Skeletal muscle cell (primary cell): ENCODE results near the gene SLC7A6OS.

Experiments used
- DNase-seq: peaks from one replicate; pipeline ENCODE4 v3.0.0-alpha.2; 2010; ENCODE audit warnings: low read depth
- H3K4me3 ChIP-seq: 2 replicates; pipeline ENCODE4 v1.5.1; 2011; ENCODE audit warnings: low read depth, mild to moderate bottlenecking, control low read depth, low read length, moderate library complexity

The SLC7A6OS gene

DNA sequence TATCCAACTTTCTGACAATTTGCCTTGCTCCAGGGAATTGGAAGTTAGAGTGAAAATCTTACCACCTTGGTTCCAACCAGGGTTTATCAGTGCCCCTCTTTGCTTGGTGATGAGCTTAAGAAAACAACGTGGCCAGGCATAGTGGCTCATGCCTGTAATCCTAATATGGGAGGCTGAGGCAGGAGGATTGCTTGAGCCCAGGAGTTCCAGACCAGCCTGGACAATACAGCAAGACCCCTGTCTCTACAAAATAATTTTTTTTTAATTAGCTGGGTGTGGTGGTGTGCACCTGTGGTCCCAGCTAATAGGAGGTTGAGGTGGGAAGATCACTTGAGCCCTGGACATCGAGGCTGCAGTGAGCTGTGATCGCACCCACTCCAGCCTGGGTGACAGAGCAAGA lies 25.1 kb downstream of the SLC7A6OS start:
- no peak for DNase-seq
- no peak overlapping the region for H3K4me3 ChIP-seq

DNA sequence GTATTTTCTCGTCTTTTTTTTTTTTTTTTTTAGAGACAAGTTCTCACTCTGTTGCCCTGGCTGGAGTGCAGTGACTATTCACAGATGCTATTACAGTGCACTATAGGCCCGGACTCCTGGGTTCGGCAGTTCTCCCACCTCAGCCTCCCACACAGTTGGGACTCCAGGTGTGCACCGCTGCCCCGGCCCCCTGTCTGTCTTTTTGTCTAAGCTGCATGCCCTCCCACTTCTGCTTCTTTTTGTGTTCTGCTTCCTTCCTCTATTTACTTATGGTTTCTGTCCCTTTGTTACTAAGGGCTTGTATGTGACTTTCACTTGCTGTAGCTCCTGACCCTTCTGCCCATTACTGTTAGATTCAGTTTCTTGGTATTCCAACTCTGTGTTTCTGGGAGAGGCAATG lies 25.9 kb downstream of the SLC7A6OS start:
- no peak overlapping the region for H3K4me3 ChIP-seq
- no peak for DNase-seq

DNA sequence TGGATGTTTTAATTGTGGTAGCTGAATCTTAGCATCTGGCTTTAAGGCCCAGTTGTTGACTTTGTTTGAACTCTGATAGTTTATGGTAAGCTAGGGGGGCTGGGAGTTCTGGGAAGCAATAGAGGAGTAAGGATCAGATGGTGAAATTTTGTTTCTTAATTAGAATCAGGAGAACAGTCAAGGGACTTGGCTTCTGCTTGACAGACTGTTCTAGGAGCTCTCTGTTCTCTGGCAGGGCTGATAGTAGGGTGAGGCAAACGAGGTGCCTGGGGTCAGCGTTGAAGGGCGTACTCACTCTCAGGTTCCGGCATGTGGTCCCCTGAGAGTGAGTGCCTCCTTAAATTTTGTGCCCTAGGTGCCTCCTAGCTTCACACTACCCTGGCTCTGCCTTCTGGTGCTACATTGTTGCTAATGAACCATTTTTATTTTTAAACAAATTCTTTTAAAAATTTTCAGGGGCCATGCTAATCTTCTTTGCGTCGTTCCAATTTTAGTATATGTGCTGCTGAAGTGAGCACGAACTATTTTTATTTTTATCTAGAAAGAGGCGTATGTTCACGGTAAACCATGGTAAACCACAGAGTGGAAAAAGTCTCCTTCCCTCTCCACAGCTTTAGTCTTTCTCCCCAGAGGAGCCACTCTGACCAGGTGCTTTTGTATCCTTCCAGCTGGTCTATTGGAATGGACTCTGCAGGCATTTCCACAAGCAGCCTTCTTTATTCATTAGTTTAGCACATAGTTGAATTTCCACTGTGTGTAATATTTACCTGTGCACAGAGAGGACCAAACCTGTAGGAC lies 26.7 kb downstream of the SLC7A6OS start:
- DNase-seq = no peak
- H3K4me3 ChIP-seq = no peak overlapping the region

DNA sequence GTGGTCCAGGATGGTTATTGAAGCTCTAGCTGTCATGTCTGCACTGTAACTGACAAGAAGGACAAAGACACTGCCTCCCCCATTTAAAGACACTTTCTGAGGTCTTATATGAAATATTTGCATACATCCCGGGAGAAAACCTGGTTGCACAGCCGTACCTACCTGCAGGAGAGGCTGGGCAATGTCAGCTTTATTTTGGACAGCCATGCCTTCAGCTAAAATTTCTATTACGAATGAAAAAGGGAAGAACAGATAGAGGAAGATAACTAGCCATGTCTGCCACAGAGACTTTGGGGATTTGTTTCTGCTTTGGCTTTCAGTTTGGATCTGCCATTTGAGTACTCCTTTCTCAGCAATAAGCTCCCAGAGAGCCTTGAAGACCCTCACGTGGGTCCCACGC lies 27.4 kb downstream of the SLC7A6OS start:
- no peak for DNase-seq
- no peak overlapping the region for H3K4me3 ChIP-seq

DNA sequence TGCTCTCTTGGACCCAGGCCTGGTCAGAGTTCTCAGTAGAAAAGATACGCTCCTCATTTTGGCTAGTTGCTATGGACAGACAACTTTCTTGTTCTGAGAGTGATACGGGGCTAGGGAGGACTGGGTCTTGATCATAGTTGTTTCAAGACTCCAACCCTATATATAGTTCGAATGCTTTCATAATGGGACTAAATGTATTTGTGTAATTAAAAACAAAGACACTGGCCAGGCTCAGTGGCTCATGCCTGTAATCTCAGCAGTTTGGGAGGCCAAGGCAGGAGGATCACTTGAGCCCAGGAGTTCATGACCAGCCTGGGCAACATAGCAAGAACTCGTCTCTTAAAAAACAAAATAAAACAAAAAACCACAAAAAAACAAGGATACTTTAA lies 28.7 kb downstream of the SLC7A6OS start:
- H3K4me3 ChIP-seq = no peak overlapping the region
- no peak for DNase-seq

DNA sequence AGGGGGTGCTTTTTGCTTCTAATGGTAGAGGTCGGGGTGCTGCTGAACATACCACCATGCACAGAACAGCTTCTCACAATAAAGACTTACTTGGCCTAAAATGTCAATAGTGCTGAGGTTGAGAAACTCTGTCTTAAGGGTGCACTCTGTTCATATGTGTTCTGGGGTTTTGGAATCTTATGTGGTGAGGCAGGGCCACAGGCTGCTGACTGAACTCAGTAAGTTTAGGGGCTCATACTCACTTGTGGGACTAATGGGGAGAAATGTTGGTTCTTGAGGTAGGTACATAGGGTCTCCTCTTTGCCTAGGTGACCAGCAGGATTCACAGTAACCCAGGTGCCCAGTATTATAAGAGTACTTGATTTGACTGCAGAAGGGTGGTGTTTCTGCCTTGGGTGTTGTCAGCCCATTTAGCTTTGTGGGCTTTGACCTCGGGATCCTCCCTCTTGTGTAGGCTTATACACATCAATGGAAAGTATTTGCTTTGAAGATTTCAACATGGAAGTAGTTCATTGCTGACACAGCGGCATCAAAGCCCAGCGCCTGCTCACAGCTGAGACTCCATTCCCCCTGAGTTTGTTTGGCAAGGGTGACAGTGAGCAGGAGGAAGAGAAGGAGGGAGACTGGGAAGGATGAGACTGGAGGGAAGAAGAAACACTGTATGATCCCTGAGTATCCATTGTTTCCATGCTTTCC lies 29.2 kb downstream of the SLC7A6OS start:
- H3K4me3 ChIP-seq = no peak overlapping the region
- no peak for DNase-seq

DNA sequence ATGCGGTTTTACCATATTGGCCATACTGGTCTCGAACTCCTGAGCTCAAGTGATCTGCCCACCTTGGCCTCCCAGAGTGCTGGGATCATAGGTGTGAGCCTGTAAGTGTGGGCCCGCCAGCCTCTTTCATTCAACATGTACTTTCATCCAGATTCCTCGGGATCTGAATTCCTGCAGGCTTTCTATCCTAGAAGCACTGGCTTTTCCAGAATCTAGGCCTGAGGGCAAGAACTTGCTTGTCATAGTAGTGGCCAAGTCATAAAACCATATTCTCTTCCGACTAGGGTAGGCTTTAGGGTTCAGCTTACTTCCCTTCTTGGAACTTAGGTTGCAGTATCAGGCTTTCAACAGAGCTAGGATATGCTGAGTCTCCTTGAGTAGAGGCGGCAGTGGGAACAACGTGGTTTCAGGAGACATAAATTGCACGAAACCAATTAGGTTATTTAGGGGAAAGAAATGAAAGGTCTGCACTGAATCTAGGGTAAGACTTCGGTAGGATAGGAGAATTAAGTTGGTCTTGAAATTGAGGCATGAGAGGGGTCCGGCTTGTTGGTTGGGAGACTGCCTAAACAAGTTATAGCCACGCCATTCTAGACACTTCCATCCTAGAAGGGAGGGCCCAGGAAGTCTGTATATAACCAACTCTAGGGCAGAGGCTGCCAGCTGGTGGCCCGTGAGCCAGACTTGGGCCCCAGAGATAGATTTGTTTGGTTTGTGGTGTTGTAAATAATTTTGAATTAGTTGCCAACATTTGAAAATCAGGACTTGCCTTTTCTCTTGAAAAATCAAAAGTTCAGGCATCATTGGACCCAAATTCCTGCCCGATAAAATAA lies 30.8 kb downstream of the SLC7A6OS start:
- H3K4me3 ChIP-seq = no peak overlapping the region
- DNase-seq = no peak

DNA sequence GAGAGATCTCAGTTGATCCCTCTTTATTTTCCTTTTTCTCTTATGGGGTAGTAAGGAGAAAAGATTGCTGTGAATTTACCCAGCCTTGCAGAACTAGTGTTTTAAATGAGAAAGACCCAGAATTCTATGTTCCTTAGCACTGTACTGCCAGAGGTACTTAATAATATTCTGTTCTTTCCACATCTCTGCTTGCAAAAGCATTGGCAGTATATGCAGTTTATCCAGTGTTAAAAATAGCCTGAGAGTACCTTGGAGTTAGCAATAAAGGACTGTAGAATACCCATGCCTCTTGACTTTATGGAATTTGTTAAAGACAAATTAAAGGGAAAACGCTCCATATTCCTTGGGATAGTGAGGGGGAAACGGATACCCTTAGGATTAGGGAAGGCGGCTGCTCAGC lies 34.5 kb downstream of the SLC7A6OS start:
- DNase-seq = no peak
- no peak overlapping the region for H3K4me3 ChIP-seq

DNA sequence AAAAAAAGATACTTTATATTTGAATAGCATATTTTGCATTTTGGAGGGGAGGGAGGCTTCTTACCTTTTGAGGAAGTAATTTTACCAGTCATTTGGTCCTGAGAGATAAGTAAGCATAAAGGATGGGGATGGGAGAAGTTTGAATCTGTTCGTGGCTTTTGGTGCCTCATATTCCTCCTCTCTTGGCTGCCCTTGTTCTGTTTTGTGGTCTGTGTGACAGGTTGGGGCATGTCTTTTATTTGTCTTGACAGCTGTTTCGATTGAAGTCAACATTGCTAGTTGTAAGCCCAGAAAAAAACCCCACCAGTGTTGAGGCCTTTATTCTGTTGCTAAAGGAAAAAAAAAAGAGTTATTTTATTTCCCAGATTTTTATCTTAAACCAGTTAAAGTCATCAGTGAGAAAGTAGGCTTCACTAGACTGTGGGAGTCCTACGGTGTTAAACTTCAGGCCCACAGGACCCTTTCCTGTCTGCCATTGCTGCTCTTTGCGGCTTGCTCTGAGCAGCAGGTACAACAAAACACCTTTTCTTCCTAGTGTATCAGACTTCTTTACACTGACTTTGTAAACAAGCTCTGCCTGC lies 35.0 kb downstream of the SLC7A6OS start:
- DNase-seq = no peak

DNA sequence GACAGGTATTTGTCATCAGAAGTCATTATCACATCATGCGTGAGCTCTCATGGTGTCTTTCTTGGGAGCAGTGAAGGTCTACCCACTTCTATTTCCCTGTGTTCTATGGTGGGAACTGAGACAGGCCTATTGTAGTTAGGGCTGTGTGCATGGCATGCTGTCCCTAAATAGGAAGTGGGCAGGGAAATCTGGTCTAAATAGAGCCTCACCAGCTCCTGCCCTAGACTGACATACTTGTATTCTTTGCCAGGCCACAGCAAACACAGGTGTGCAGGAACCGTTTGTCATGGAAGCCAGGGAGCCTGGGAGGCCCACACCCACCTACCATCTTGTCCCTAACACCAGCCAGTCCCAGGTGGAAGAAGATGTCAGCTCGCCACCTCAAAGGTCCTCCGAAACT lies 36.3 kb downstream of the SLC7A6OS start:
- no peak for DNase-seq
- H3K4me3 ChIP-seq = no peak overlapping the region

More for the DNA sequence above, 35.0 kb downstream of the SLC7A6OS start:
- H3K4me3 ChIP-seq = no peak overlapping the region

DNA sequence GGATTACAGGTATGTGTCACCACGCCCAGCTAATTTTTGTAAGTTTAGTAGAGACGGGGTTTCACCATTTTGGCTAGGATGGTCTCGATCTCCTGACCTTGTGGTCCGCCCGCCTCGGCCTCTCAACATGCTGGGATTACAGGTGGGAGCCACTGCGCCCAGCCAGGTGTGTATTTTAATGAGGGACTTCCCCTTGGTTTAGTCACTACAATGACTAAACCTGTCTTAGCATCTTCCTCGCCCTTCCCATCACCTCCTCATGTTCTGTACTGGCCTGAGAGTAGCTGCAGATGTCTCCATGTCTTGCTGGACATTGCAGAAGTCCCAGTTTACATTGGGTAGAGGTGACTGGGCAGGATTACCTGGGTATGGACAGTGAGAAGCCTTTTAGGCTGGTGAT lies 36.9 kb downstream of the SLC7A6OS start:
- no peak for DNase-seq
- no peak overlapping the region for H3K4me3 ChIP-seq

DNA sequence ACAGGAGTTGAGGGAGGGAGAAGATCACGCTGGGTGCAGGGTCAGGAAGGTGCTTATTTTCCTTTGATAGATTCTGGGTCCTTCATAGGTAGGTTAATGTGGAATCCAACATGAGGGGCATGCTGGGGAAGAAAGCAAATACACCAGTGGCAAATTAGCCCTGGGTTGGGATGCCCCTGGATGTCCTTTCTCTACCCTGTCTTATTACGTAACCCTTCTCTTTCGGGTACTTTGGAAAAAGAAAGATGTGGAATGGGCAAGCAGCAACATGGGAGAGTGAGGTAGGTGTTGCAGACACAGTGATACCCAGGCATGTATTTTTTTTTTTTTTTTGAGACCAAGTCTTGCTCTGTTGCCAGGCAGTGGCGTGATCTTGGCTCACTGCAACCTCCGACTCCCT lies 37.3 kb downstream of the SLC7A6OS start:
- DNase-seq = no peak
- H3K4me3 ChIP-seq = no peak overlapping the region

DNA sequence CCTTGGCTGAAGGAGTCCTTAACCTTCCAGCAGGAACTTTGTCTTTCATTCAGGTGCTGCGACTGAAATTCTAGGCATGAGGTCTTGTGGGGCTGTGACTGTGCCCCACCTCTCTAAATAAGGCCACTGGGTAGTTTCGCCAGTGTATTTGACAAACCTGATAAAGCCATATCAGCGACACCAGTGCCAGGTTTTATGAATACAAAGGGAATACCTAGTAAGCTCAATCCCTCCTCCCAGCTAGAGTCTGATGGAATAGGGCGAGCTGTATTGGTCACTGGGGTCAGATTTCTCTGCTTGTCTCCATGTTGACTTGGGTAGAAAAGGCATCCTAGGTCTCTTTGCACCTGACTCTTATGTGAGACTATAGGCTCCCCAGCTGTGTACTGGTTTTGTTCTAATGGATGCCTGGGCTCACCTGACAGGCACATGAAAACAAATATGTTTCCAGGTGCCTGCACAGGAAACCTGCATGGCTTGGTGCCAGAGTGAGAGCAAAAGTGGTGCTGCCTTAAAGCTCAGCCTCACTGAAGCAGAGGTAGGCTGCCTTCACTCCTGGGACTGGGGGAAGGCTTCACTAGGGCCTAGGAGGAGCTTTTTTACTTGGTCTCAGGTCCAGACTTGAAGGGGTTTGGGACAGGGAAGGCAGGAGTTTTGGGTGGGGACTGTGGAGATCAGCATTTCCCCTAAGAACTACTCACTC lies 38.1 kb downstream of the SLC7A6OS start:
- DNase-seq = no peak

DNA sequence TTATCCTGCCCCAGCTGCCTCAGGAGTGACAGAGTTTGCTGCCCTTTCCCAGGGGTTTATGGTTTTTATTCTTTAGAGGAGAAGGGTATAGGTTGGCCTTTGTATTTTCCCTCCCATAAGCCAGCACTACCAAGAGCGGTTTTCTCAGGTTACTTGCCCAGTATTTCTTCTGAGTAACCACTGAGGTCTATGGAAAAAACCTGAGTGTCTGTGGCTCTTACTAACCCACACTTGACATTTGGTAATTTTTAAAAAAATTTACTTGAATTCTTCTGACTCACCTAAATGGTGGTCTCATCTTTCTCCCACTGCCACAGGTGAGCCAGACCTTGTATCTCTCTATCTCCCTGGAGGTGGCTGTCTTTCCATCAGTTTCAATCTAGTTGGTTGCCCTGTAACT lies 40.4 kb downstream of the SLC7A6OS start:
- no peak for DNase-seq
- H3K4me3 ChIP-seq = no peak overlapping the region

More for the DNA sequence above, 38.1 kb downstream of the SLC7A6OS start:
- H3K4me3 ChIP-seq = no peak overlapping the region

DNA sequence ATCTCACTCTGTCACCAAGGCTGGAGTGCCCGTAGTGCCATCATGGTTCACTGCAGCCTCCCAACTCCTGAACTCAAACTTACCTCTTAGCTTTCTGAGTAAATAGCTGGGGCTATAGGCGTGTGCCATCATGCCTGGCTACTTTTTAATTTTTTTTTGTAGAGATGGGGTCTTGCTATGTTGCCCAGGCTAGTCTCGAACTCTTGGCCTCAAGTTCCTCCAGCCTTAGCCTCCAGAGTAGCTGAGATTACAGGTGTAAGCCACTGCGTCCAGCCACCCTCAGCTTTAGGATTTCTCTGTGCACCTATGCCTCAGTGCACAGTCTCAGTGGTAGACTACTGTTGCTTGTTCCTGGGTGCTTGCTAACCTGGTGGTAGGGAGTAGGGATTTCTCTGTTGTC lies 41.0 kb downstream of the SLC7A6OS start:
- DNase-seq = no peak

DNA sequence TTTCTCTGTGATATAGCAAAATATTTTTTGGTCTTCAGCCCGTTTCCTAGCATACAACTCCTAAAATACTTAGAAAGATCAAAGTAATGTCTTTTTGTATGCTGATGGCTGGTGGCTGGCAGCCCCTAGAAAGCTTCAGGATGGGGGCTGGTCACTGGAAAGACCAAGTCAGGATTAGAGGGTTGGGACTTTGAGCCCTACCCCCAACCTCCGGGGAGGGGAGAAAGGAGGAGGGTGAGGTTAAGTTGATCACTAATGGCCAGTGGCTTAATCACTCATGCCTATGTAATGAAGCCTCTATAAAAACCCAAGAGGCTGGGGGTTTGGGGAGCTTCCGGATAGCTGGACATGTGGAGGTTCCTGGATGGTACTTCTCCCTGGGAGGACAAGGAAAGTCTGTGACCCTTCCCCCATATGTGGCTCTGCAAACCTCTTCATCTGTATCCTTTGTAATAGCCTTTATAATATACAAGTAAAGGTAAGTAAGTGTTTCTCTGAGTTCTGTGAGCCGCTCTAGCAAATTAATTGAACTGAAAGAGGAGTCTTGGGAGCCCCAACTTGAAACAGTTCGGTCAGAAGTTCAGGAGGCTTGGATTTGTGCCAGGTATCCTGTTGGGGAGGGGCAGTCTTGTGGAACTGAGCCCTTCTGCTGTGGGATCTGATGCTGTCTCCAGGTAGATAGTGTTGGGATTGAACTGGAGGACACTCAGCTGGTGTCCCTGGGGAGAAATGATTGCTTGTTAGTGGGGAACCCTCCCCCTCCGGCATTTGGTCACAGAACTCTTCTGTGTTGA lies 42.9 kb downstream of the SLC7A6OS start:
- H3K4me3 ChIP-seq = no peak overlapping the region
- no peak for DNase-seq

More for the DNA sequence above, 41.0 kb downstream of the SLC7A6OS start:
- H3K4me3 ChIP-seq = no peak overlapping the region

DNA sequence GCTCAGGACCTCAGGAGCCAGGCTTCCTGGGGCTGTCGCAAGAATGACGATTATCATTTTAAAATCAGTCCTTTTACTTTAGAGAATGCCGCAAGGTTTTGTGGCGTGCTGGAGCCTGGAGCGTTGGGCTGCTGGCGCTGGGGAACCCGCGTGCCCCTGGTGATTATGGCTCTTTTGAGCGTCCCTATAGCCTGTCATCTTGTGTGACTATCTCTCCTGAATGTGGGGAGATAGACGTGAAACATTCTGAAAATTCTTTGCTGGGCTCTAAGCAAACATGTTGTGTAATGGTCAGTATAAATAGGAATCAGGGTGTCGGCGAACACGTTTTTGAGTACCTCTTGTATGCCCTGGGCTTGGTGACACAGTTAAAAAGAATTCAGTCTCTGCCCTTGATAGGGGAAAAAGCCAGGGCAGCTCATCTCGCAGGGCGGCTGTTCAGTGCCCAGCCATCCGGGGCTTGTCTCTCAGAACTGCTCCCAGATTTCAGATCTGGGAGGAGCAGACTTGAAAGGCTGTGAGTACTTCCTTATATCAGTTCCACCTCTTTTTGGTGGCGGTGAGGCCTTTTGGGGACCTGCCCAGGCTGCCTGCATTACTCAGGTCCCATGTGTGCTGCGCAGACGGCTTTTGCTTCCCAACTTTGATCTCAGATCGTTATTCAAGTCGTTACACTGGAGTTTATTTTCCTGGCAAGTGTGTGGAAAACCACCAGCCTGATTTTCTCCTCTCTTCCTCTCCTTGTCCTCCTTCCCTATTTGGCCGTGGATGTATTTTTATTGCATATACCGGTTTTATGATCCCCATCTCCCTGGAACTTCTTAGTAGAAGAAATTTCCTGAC lies 45.4 kb downstream of the SLC7A6OS start:
- peak overlapping the region; percentile 90 for H3K4me3 ChIP-seq
- DNase-seq = no peak
